ENCODE results near the gene SCUBE3. TPM values are rescaled to one million over a fixed set of nuclear protein-coding genes. Genes with fewer than 3 reads are reported as not detected.

SCUBE3 gene
- total and polyA plus RNA-seq, 2 of the 4 experiments (the other 2 are of a cell fraction): 19.9 to 45.5 TPM

DNA sequence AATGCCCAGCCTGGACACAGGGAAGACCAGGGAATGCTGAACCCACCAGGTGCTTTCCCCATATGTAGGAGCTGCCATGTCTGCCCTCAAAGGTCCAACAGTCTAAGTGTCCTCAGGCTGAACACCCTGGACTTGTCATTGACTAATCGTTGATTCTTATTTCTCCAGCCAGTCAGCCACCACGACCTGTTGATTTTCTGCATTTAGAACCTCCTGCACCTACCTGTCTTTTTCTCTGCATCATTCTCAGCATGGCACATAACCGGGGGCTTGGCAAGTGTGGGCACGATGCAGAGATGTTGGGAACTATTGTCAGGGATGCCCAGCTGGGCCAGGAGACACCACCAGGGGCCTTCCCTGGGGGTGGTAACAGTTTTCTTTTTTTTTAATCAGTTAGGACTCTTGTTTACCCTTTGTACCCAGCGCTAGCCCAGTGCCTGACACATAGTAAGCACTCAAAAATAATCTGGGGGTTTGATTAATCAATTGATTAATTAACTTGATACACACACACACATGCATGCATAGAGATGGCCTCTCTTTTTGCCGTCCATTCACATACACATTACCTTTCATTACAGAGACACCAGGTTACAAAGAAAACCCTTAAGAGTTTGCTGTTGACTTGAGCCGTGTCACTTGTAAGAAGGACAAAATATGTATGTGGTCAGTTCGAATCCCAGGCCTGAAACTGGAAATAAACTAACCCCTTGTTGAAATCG lies 29.0 kb upstream of the SCUBE3 start:
- no peak overlapping the region for H3K9ac ChIP-seq (ENCODE audit: low read depth, low read length)
- H3K4me1 ChIP-seq (ENCODE audit: control insufficient read depth, insufficient read depth, low read length): peaks cover 22% of the 10 kb centered on the region
- intact Hi-C loops (cut with micrococcal nuclease): no loop called here
- H2BK120ac ChIP-seq (ENCODE audit: low read depth, low read length): peak overlapping the region; percentile 77
- no TSS peak for BruUV-seq (replicated peaks)
- H3K4ac ChIP-seq (ENCODE audit: low read depth, low read length): peak overlapping the region; percentile 38; the same call in 1 of the 2 replicates
- POLR2A ChIA-PET (ENCODE audit: unreplicated experiment): no interaction called here
- peak overlapping the region; percentile 47 for H2AFZ ChIP-seq (replicated peaks; ENCODE audit: low read length, poor library complexity)
- ATAC-seq (ENCODE audit: low read depth) (no peak), DNase-seq (no peak)
- H3K79me1 ChIP-seq (ENCODE audit: low read depth in 1 of 2, low read length in 2 of 2): 0 out of 4 replicates have a peak, but pooled peaks cover 0 to 2% of the 10 kb centered on the region in 2 experiments
- in situ Hi-C loops (cut with MboI; ENCODE audit: low sequenced_read_pairs): no loop called here
- H2BK15ac ChIP-seq (ENCODE audit: low read depth, low read length): peak overlapping the region; percentile 49
- H3K9me1 ChIP-seq (ENCODE audit: insufficient read depth, low read length): peaks cover 13% of the 10 kb centered on the region
- CTCF ChIA-PET: no interaction called here
- H3K14ac ChIP-seq (replicated peaks; ENCODE audit: low read depth, low read length): no peak overlapping the region
- 10% methylated on average over 2 of the region's 9 CpGs; no CpG with 5 or more reads in 1 of the 2 experiments for WGBS, 2 experiments (ENCODE audit: extremely low coverage in 2 of 2, insufficient read length in 1 of 2)
- no peaks in the 10 kb centered on the region for H3K9me3 ChIP-seq (ENCODE audit: control insufficient read depth, insufficient read depth, low read length)
- no peak overlapping the region for H4K5ac ChIP-seq (ENCODE audit: low read depth, low read length)
- H4K91ac ChIP-seq (ENCODE audit: insufficient read depth, low read depth, low read length): peak overlapping the region; percentile 16; the same call in 1 of the 2 replicates
- H2AK5ac ChIP-seq (ENCODE audit: low read depth, low read length): peak overlapping the region; percentile 79
- H2BK5ac ChIP-seq (ENCODE audit: low read depth, low read length, poor library complexity, severe bottlenecking): peak overlapping the region; percentile 59
- dilution Hi-C loops (cut with HindIII; ENCODE audit: low sequenced_read_pairs, unreplicated experiment): no loop called here
- H3K18ac ChIP-seq (ENCODE audit: low read depth, low read length): peak overlapping the region; percentile 7; the same call in 1 of the 2 replicates
- no peak overlapping the region for H3K56ac ChIP-seq (ENCODE audit: extremely low read depth, insufficient read depth, low read length)
- H3K27me3 ChIP-seq (ENCODE audit: control insufficient read depth, insufficient read depth, low read length): no peaks in the 10 kb centered on the region
- peak overlapping the region; percentile 42 for H2BK20ac ChIP-seq (ENCODE audit: low read depth, low read length)
- no peak overlapping the region for H3K27ac ChIP-seq (ENCODE audit: insufficient read depth, low read length)
- H4K20me1 ChIP-seq (ENCODE audit: insufficient read depth, low read length): no peaks in the 10 kb centered on the region
- H3K4me2 ChIP-seq (ENCODE audit: low read depth, low read length): no peak overlapping the region
- peak overlapping the region; percentile 6 for H2AK9ac ChIP-seq (replicated peaks; ENCODE audit: low read depth, low read length, poor library complexity)
- TF ChIP-seq RFX5 (IDR thresholded peaks at IDR 0.05; ENCODE audit: low read depth, low read length) (no peak), BHLHE40 (IDR thresholded peaks at IDR 0.05; ENCODE audit: low read depth, low read length) (no peak), RCOR1 (IDR thresholded peaks at IDR 0.05; ENCODE audit: insufficient replicate concordance, low read length) (no peak), MXI1 (IDR thresholded peaks at IDR 0.05; ENCODE audit: borderline replicate concordance, low read depth, low read length) (no peak)
- H3K4me3 ChIP-seq (ENCODE audit: insufficient read depth, low read depth, low read length): no peak overlapping the region
- 0 out of 2 replicates have a peak overlapping the region, but pooled peaks have one; percentile 29 for H3K23ac ChIP-seq (ENCODE audit: low read depth, low read length)
- H4K8ac ChIP-seq (ENCODE audit: low read depth in 2 of 2, low read length in 2 of 2): no peak overlapping the region
- H3K36me3 ChIP-seq (ENCODE audit: control insufficient read depth, insufficient read depth, low read length): no peaks in the 10 kb centered on the region

Measured in IMR-90 (cell line).